H1 (cell line): ENCODE data around the gene TMEM121B. TPM values are rescaled to one million over a fixed set of nuclear protein-coding genes. Genes with fewer than 3 reads are reported as not detected.

ENCODE experiments used
- CTCF ChIA-PET: fragments of 300-600 bp; sonication (Branson Sonifier 250); formaldehyde crosslinking; loops from one replicate; lab custom pipeline; 2021; ENCODE audit not compliant: partially characterized antibody; lab: Charles Lee
- POLR2A ChIA-PET: fragments of 300-600 bp; sonication (Branson Sonifier 250); formaldehyde crosslinking; loops from one replicate; lab custom pipeline; 2021; ENCODE audit warnings: inconsistent platforms; ENCODE audit not compliant: partially characterized antibody; lab: Charles Lee
- DNase-seq, 2 experiments: peaks; one replicate each; pipeline versions ENCODE4 v3.0.0 to v3.0.0-alpha.2; 2010 to 2022; ENCODE audit warnings: low spot score in 2 of 2, low read depth in 1 of 2, mixed read lengths in 1 of 2
- FAIRE-seq: peaks from 2 replicates; lab custom pipeline; 2011; peaks lifted over from hg19 to GRCh38; lab: Jason Lieb, UNC
- H2AFZ ChIP-seq: 2 replicates; pipeline ENCODE4 v1.8.1; 2012; ENCODE audit warnings: low read length, inconsistent platforms
- H2AK5ac ChIP-seq: 2 replicates; pipeline ENCODE4 v1.6.1; 2013; ENCODE audit warnings: low read depth, low read length
- H2BK120ac ChIP-seq: replicated peaks from 2 replicates; pipeline ENCODE3; 2013; ENCODE audit warnings: low read depth, low read length, inconsistent platforms
- H2BK12ac ChIP-seq: 2 replicates; pipeline ENCODE4 v1.6.1; 2013; ENCODE audit warnings: low read depth, low read length
- H2BK15ac ChIP-seq: 2 replicates; pipeline ENCODE4 v1.6.1; 2013; ENCODE audit warnings: low read length
- H2BK20ac ChIP-seq: 2 replicates; pipeline ENCODE4 v1.6.1; 2013; ENCODE audit warnings: low read length
- H2BK5ac ChIP-seq: 2 replicates; pipeline ENCODE4 v1.6.1; 2013; ENCODE audit warnings: low read depth, low read length
- H3K14ac ChIP-seq: 2 replicates; pipeline ENCODE4 v1.6.1; 2013; ENCODE audit warnings: inconsistent platforms; ENCODE audit not compliant: insufficient read length
- H3K18ac ChIP-seq: 2 replicates; pipeline ENCODE4 v1.6.1; 2013; ENCODE audit warnings: low read length; ENCODE audit errors: extremely low read depth
- H3K23ac ChIP-seq: 2 replicates; pipeline ENCODE4 v1.6.1; 2013; ENCODE audit warnings: inconsistent platforms; ENCODE audit not compliant: insufficient read length
- H3K23me2 ChIP-seq: 2 replicates; pipeline ENCODE4 v1.6.1; 2013; ENCODE audit warnings: low read depth, low read length
- H3K27ac ChIP-seq: 2 replicates; pipeline ENCODE4 v1.6.1; 2011; ENCODE audit warnings: low read depth, low read length, inconsistent platforms
- H3K27me3 ChIP-seq, 4 experiments: replicated peaks in 1 of 4; 1 replicate in 1 of 4; 2 replicates in 3 of 4; pipeline versions ENCODE4 v1.6.1 to v1.8.1; 2011 to 2013; ENCODE audit warnings: low read length in 3 of 4, mild to moderate bottlenecking in 3 of 4, inconsistent platforms in 2 of 4, mixed read lengths in 2 of 4, moderate library complexity in 1 of 4; ENCODE audit not compliant: control insufficient read depth in 3 of 4, insufficient read depth in 3 of 4; ENCODE audit errors: extremely low read depth in 1 of 4
- H3K36me3 ChIP-seq, 4 experiments: 2 replicates each; pipeline versions ENCODE4 v1.6.1 to v1.8.1; 2011 to 2013; ENCODE audit warnings: mild to moderate bottlenecking in 4 of 4, low read length in 3 of 4, moderate library complexity in 2 of 4, control low read depth in 1 of 4, inconsistent platforms in 1 of 4; ENCODE audit not compliant: insufficient read depth in 4 of 4, control insufficient read depth in 2 of 4
- H3K4ac ChIP-seq: replicated peaks from 2 replicates; pipeline ENCODE3; 2013; ENCODE audit warnings: low read length, low read depth, mixed read lengths, inconsistent platforms; ENCODE audit not compliant: insufficient read length
- H3K4me1 ChIP-seq, 4 experiments: replicated peaks in 1 of 4; 1 replicate in 1 of 4; 2 replicates in 3 of 4; pipeline versions ENCODE4 v1.6.1 to v1.8.1; 2011 to 2013; ENCODE audit warnings: low read length in 3 of 4, inconsistent platforms in 2 of 4, mixed read lengths in 1 of 4; ENCODE audit not compliant: insufficient read depth in 4 of 4, control insufficient read depth in 3 of 4
- H3K4me2 ChIP-seq, 2 experiments: 2 replicates each; pipeline versions ENCODE4 v1.6.1 to v1.8.1; 2011 to 2013; ENCODE audit warnings: low read depth in 2 of 2, low read length in 2 of 2, control low read depth in 1 of 2, inconsistent platforms in 1 of 2, mild to moderate bottlenecking in 1 of 2; ENCODE audit not compliant: insufficient read depth in 1 of 2
- H3K4me3 ChIP-seq, 4 experiments: fragments of 200-600, 300-600 bp in 1 of 4; sonication (generic), shearing (Covaris generic), sonication (Bioruptor Twin) in 1 of 4; 2 replicates each; pipeline versions ENCODE4 v1.5.1 to v1.8.1; 2011 to 2016; ENCODE audit warnings: low read length in 4 of 4, low read depth in 3 of 4, control low read depth in 2 of 4, inconsistent platforms in 2 of 4, mild to moderate bottlenecking in 2 of 4, mixed read lengths in 1 of 4, moderate library complexity in 1 of 4; ENCODE audit not compliant: insufficient read depth in 2 of 4; ENCODE audit errors: extremely low read depth in 1 of 4
- H3K56ac ChIP-seq: replicated peaks from 2 replicates; pipeline ENCODE3; 2013; ENCODE audit warnings: low read depth, mild to moderate bottlenecking, mixed read lengths, low read length, inconsistent platforms; ENCODE audit not compliant: insufficient read length
- H3K79me1 ChIP-seq: 2 replicates; pipeline ENCODE4 v1.6.1; 2013; ENCODE audit warnings: low read depth, low read length, control low read depth
- H3K79me2 ChIP-seq, 2 experiments: 2 replicates each; pipeline versions ENCODE4 v1.6.1 to v1.8.1; 2012 to 2013; ENCODE audit warnings: low read length in 2 of 2, mild to moderate bottlenecking in 2 of 2, inconsistent platforms in 1 of 2; ENCODE audit not compliant: insufficient read depth in 2 of 2, control insufficient read depth in 1 of 2
- H3K9ac ChIP-seq, 4 experiments: replicated peaks in 1 of 4; 1 replicate in 1 of 4; 2 replicates in 3 of 4; pipeline versions ENCODE4 v1.6.1 to v1.8.1; 2011 to 2013; ENCODE audit warnings: low read depth in 3 of 4, low read length in 3 of 4, control low read depth in 2 of 4, mild to moderate bottlenecking in 2 of 4, moderate library complexity in 2 of 4, inconsistent platforms in 1 of 4; ENCODE audit errors: extremely low read depth in 1 of 4
- H3K9me3 ChIP-seq, 2 experiments: 2 replicates each; pipeline versions ENCODE4 v1.6.1 to v1.8.1; 2012 to 2013; ENCODE audit warnings: mild to moderate bottlenecking in 2 of 2, moderate library complexity in 2 of 2, control low read depth in 1 of 2, inconsistent platforms in 1 of 2, low read depth in 1 of 2, low read length in 1 of 2, mixed read lengths in 1 of 2; ENCODE audit not compliant: insufficient read depth in 2 of 2
- H4K20me1 ChIP-seq, 2 experiments: replicated peaks in 1 of 2; 2 replicates each; pipeline versions ENCODE3 to v1.8.1; 2011 to 2013; ENCODE audit warnings: inconsistent platforms in 2 of 2, low read length in 2 of 2, mild to moderate bottlenecking in 1 of 2; ENCODE audit not compliant: insufficient read depth in 2 of 2, control insufficient read depth in 1 of 2
- H4K5ac ChIP-seq: 2 replicates; pipeline ENCODE4 v1.6.1; 2013; ENCODE audit warnings: low read length, low read depth, mixed read lengths, inconsistent platforms; ENCODE audit not compliant: insufficient read length
- H4K8ac ChIP-seq: 2 replicates; pipeline ENCODE4 v1.8.0; 2013; ENCODE audit warnings: mild to moderate bottlenecking, moderate library complexity, low read length, inconsistent platforms; ENCODE audit not compliant: insufficient read depth; ENCODE audit errors: extremely low read depth
- H4K91ac ChIP-seq: replicated peaks from 2 replicates; pipeline ENCODE3; 2013; ENCODE audit warnings: low read length, mixed read lengths, inconsistent platforms; ENCODE audit not compliant: insufficient read length
- ASH2L ChIP-seq: fragments of 200-600, 300-600 bp; sonication (generic); IDR thresholded peaks from one replicate; pipeline ENCODE4 v1.7.1; 2017; ENCODE audit warnings: low read length
- CTBP2 ChIP-seq: IDR thresholded peaks from 2 replicates; pipeline ENCODE4 v1.7.0; 2011; ENCODE audit warnings: borderline replicate concordance, mild to moderate bottlenecking, moderate library complexity, mixed read lengths, low read length; ENCODE audit not compliant: insufficient read depth, insufficient read length
- HDAC2 ChIP-seq, 2 experiments: fragments of 300-600 bp in 1 of 2; sonication (generic) in 1 of 2; IDR thresholded peaks; 2 replicates each; pipeline ENCODE4 v1.6.1; 2011 to 2012; ENCODE audit warnings: low read depth in 2 of 2, low read length in 2 of 2, mild to moderate bottlenecking in 2 of 2, moderate library complexity in 2 of 2, borderline replicate concordance in 1 of 2, inconsistent platforms in 1 of 2
- HDAC6 ChIP-seq: IDR thresholded peaks from one replicate; pipeline ENCODE4 v1.7.1; 2012; ENCODE audit warnings: low read depth, mild to moderate bottlenecking, inconsistent platforms, low read length, moderate library complexity
- NRF1 ChIP-seq: IDR thresholded peaks from 2 replicates; pipeline ENCODE4 v1.6.1; 2011; ENCODE audit warnings: mild to moderate bottlenecking, low read depth, low read length, improper control_type of control experiment
- POU5F1 ChIP-seq: IDR thresholded peaks from 2 replicates; pipeline ENCODE4 v1.6.1; 2011; ENCODE audit warnings: low read depth, mild to moderate bottlenecking, low read length, moderate library complexity
- SAP30 ChIP-seq: fragments of 300-600 bp; sonication (generic); IDR thresholded peaks from 2 replicates; pipeline ENCODE4 v1.7.1; 2012; ENCODE audit warnings: low read length, moderate library complexity, mild to moderate bottlenecking, inconsistent platforms; ENCODE audit not compliant: insufficient read depth, insufficient replicate concordance
- SRF ChIP-seq: IDR thresholded peaks from 2 replicates; pipeline ENCODE4 v1.6.1; 2011; ENCODE audit warnings: mild to moderate bottlenecking, low read depth, low read length, moderate library complexity
- WGBS, 2 experiments: shearing (Covaris generic) in 1 of 2; methylation state at CpG; one replicate each; pipeline versions ENCODE4 v1.1.6 to v1.1.7; 2013 to 2015; ENCODE audit warnings: low lambda C conversion rate in 2 of 2, mixed read lengths in 2 of 2, inconsistent platforms in 1 of 2, low coverage in 1 of 2, missing lambda C conversion rate in 1 of 2; ENCODE audit not compliant: insufficient replicate concordance in 2 of 2, insufficient coverage in 1 of 2, insufficient read length in 1 of 2; ENCODE audit errors: extremely low coverage in 1 of 2, missing lambda C conversion rate in 1 of 2; 5-methylcytosine and 5-hydroxymethylcytosine counted together
- polyA plus RNA-seq, 7 experiments: library from polyadenylated mRNA; depleted of rRNA in 3 of 7; stranded (reverse) in 5 of 7; unstranded in 2 of 7; fragments of >200 nt in 5 of 7; fragments of 200-250 nt in 2 of 7; gene quantifications; 1 replicate in 5 of 7; 2 replicates in 1 of 7; 4 replicates in 1 of 7; pipeline versions ENCODE4 v1.2.1 to v1.2.3, GENCODE V29; 2011 to 2013; ENCODE audit warnings: missing spikeins in 2 of 7, mixed read lengths in 2 of 7
- total RNA-seq: library from RNA; stranded (reverse); fragmentation: NEBNext Ultra II Directional; extraction: Animal tissue kit (Norgen Biotek cat#: 25700); gene quantifications from 2 replicates; pipeline ENCODE4 v1.2.1, GENCODE V29; 2021

TMEM121B gene
- total and polyA plus RNA-seq, 2 of the 8 experiments (the other 6 are each of a cell fraction or from before 2014, with no cell fraction given): 4.3 to 6.9 TPM

DNA sequence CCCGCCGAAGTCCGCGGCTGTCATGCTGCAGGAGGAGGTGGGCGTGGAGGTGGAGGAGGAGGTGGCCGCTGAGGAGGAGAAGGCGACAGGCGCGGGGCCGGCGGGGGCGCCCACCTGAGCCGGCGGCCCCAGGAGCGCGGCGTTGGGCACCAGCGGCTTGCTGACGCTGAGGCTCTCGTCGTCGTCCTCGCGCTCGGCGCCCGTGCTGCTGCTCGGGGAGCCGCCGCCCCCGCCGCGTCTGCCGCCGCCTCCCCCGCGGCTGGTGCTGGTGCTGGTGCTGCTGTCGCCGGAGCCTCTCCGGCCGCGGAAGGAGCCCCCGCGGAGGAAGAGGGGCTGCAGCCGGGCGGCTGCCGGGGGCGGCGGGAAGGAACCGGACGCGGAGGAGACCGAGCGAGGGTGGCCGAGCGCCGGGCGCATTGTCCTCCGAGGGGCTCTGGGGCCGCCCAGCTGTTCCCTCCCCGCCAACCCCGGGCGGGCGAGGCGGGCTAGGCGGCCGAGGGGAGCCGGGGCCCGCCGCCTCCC is 388 bp downstream of the TMEM121B start:
- Histone ChIP-seq H3K27me3 (peaks cover 0 to 4% (median 3%) of the 10 kb centered on the region in 4 experiments; a peak in 4 of 7 replicates), H3K4ac (no peak overlapping the region), H3K23ac (no peak overlapping the region), H3K9ac (peak overlapping the region in 1 of 4 experiments; percentile 76; a peak in 1 of 7 replicates), H3K23me2 (peaks cover 6% of the 10 kb centered on the region; the same call in 1 of the 2 replicates), H2BK15ac (no peak overlapping the region), H3K18ac (no peak overlapping the region; the same call in 1 of the 2 replicates), H3K36me3 (no peaks in the 10 kb centered on the region), H3K56ac (no peak overlapping the region), H3K9me3 (no peaks in the 10 kb centered on the region), H3K4me1 (peaks cover 4 to 17% (median 12%) of the 10 kb centered on the region in 4 experiments), H2AK5ac (no peak overlapping the region), H2BK12ac (no peak overlapping the region), H4K91ac (no peak overlapping the region), H3K4me2 (peak overlapping the region; percentile 51 to 97), H2BK120ac (no peak overlapping the region), H3K79me2 (no peaks in the 10 kb centered on the region), H3K27ac (no peak overlapping the region), H3K14ac (no peak overlapping the region), H4K8ac (peak overlapping the region; percentile 18; the same call in 1 of the 2 replicates), H2BK5ac (no peak overlapping the region), H4K20me1 (peaks cover 2 to 7% of the 10 kb centered on the region in 2 experiments), H3K4me3 (peak overlapping the region; percentile 34 to 64 (median 41)), H3K79me1 (0 out of 2 replicates have a peak, but pooled peaks cover 4% of the 10 kb centered on the region), H2AFZ (no peak overlapping the region), H2BK20ac (no peak overlapping the region), H4K5ac (no peak overlapping the region)
- CTCF ChIA-PET: no interaction called here
- WGBS, 2 experiments: 2% methylated on average over 30 of the region's 70 CpGs; no CpG with 5 or more reads in 1 of the 2 experiments
- TF ChIP-seq HDAC6 (no peak), CTBP2 (no peak), HDAC2 (IDR thresholded peaks at IDR 0.05; ENCODE audit: borderline replicate concordance in 1 of 2, low read depth in 2 of 2, low read length in 2 of 2) (0 out of 4 replicates have a peak, but pooled peaks of 1 of the 2 experiments have one; percentile 1), ASH2L (no peak), SAP30 (no peak), NRF1 (no peak), POU5F1 (no peak), SRF (no peak)
- peak in 1 of 2 experiments; percentile 66 for DNase-seq
- POLR2A ChIA-PET: interaction anchor here (1.6 to 2.3 kb wide), 3 partner anchors 11 to 70 kb away, joined by 4 to 8 read pairs (median 5); no protein-coding TSS in a partner anchor
- no peak for FAIRE-seq
